ENCODE data around the gene CEP350. TPM values are rescaled to one million over a fixed set of nuclear protein-coding genes. Genes with fewer than 3 reads are reported as not detected.

The CEP350 gene
- total and polyA plus RNA-seq, 2 of the 13 experiments (the other 11 are each of a cell fraction or from before 2014, with no cell fraction given), result 7.6 to 35.9 TPM

DNA sequence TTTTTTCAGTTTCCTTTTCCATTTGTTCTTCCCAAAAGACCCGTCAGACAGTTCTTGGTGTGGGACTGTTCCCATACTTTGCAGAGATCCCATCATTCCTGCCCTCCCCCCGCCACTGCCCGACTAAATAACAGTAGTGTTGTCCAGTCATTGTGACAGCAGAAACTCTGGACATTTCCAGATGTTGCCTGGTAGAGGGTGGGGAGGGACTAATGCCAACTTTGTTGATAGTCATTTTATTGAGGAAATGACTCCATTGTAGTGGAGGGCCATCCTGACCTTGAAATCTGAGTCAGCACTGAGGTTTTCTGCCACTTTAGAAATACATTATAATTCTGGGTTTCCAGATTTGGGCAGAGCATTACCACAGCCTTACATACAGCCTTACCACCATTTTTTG lies 85.4 kb downstream of the CEP350 start:
- no peak for DNase-seq (ENCODE audit: low spot score)
- Histone ChIP-seq H3K4me3 (replicated peaks in 1 of 3; ENCODE audit: insufficient read depth in 1 of 3, low read depth in 2 of 3, low read length in 3 of 3) (no peak overlapping the region), H3K27me3 (ENCODE audit: control insufficient read depth in 1 of 2, insufficient read depth in 2 of 2, low read length in 2 of 2) (no peaks in the 10 kb centered on the region), H3K9ac (ENCODE audit: insufficient read depth, low read depth, low read length) (no peak overlapping the region), H2AFZ (ENCODE audit: low read length) (no peak overlapping the region), H3K4me2 (ENCODE audit: low read depth, low read length) (no peak overlapping the region), H3K79me2 (ENCODE audit: insufficient read depth, low read length) (no peaks in the 10 kb centered on the region), H3K4me1 (ENCODE audit: insufficient read depth, low read length) (no peaks in the 10 kb centered on the region), H4K20me1 (ENCODE audit: insufficient read depth, low read length) (no peaks in the 10 kb centered on the region), H3K9me3 (ENCODE audit: low read length) (no peaks in the 10 kb centered on the region), H3K27ac (ENCODE audit: extremely low read length, insufficient read depth, low read length) (no peak overlapping the region), H3K36me3 (replicated peaks in 1 of 2; ENCODE audit: control insufficient read depth in 1 of 2, insufficient read depth in 2 of 2, low read length in 2 of 2) (peaks cover 4 to 61% of the 10 kb centered on the region in 2 experiments)
- intact Hi-C loops (cut with micrococcal nuclease; ENCODE audit: unreplicated experiment), result no loop called here
- no peak for FAIRE-seq
- ChIA-PET POLR2A (no interaction called here), CTCF (ENCODE audit: low intra/inter-chr PET ratio, low total read pairs) (no interaction called here)
- 96% methylated on average over 3 of the region's 3 CpGs for WGBS (ENCODE audit: low lambda C conversion rate)
- BruUV-seq (replicated peaks), result no TSS peak
- in situ Hi-C loops (cut with HindIII; ENCODE audit: extremely low pct_ligation_motif_present, low pct_unique_long_range_greater_than_20kb), result no loop called here
- no peak for ATAC-seq
- TF ChIP-seq AHR (CRISPR knock-in tag; IDR thresholded peaks at IDR 0.05) (no peak), NFATC3 (CRISPR knock-in tag; IDR thresholded peaks at IDR 0.05) (no peak), SP4 (CRISPR knock-in tag; IDR thresholded peaks at IDR 0.05) (no peak), ZNF260 (CRISPR knock-in tag; IDR thresholded peaks at IDR 0.05; ENCODE audit: borderline replicate concordance, low read depth) (no peak), ETV5 (CRISPR knock-in tag; IDR thresholded peaks at IDR 0.05; ENCODE audit: borderline replicate concordance) (no peak), ZNF605 (CRISPR knock-in tag; IDR thresholded peaks at IDR 0.05) (no peak), TERF1 (CRISPR knock-in tag; IDR thresholded peaks at IDR 0.05) (no peak)
- TF ChIP-seq, protein P1, sequence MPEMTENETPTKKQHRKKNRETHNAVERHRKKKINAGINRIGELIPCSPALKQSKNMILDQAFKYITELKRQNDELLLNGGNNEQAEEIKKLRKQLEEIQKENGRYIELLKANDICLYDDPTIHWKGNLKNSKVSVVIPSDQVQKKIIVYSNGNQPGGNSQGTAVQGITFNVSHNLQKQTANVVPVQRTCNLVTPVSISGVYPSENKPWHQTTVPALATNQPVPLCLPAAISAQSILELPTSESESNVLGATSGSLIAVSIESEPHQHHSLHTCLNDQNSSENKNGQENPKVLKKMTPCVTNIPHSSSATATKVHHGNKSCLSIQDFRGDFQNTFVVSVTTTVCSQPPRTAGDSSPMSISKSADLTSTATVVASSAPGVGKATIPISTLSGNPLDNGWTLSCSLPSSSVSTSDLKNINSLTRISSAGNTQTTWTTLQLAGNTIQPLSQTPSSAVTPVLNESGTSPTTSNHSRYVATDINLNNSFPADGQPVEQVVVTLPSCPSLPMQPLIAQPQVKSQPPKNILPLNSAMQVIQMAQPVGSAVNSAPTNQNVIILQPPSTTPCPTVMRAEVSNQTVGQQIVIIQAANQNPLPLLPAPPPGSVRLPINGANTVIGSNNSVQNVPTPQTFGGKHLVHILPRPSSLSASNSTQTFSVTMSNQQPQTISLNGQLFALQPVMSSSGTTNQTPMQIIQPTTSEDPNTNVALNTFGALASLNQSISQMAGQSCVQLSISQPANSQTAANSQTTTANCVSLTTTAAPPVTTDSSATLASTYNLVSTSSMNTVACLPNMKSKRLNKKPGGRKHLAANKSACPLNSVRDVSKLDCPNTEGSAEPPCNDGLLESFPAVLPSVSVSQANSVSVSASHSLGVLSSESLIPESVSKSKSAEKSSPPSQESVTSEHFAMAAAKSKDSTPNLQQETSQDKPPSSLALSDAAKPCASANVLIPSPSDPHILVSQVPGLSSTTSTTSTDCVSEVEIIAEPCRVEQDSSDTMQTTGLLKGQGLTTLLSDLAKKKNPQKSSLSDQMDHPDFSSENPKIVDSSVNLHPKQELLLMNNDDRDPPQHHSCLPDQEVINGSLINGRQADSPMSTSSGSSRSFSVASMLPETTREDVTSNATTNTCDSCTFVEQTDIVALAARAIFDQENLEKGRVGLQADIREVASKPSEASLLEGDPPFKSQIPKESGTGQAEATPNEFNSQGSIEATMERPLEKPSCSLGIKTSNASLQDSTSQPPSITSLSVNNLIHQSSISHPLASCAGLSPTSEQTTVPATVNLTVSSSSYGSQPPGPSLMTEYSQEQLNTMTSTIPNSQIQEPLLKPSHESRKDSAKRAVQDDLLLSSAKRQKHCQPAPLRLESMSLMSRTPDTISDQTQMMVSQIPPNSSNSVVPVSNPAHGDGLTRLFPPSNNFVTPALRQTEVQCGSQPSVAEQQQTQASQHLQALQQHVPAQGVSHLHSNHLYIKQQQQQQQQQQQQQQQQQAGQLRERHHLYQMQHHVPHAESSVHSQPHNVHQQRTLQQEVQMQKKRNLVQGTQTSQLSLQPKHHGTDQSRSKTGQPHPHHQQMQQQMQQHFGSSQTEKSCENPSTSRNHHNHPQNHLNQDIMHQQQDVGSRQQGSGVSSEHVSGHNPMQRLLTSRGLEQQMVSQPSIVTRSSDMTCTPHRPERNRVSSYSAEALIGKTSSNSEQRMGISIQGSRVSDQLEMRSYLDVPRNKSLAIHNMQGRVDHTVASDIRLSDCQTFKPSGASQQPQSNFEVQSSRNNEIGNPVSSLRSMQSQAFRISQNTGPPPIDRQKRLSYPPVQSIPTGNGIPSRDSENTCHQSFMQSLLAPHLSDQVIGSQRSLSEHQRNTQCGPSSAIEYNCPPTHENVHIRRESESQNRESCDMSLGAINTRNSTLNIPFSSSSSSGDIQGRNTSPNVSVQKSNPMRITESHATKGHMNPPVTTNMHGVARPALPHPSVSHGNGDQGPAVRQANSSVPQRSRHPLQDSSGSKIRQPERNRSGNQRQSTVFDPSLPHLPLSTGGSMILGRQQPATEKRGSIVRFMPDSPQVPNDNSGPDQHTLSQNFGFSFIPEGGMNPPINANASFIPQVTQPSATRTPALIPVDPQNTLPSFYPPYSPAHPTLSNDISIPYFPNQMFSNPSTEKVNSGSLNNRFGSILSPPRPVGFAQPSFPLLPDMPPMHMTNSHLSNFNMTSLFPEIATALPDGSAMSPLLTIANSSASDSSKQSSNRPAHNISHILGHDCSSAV (CRISPR knock-in tag; IDR thresholded peaks at IDR 0.05; ENCODE audit: borderline replicate concordance), result no peak
- TF ChIP-seq, protein P2, sequence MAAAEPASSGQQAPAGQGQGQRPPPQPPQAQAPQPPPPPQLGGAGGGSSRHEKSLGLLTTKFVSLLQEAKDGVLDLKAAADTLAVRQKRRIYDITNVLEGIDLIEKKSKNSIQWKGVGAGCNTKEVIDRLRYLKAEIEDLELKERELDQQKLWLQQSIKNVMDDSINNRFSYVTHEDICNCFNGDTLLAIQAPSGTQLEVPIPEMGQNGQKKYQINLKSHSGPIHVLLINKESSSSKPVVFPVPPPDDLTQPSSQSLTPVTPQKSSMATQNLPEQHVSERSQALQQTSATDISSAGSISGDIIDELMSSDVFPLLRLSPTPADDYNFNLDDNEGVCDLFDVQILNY (CRISPR knock-in tag; conservative IDR thresholded peaks at IDR 0.05), result no peak
- TF ChIP-seq, protein P3, sequence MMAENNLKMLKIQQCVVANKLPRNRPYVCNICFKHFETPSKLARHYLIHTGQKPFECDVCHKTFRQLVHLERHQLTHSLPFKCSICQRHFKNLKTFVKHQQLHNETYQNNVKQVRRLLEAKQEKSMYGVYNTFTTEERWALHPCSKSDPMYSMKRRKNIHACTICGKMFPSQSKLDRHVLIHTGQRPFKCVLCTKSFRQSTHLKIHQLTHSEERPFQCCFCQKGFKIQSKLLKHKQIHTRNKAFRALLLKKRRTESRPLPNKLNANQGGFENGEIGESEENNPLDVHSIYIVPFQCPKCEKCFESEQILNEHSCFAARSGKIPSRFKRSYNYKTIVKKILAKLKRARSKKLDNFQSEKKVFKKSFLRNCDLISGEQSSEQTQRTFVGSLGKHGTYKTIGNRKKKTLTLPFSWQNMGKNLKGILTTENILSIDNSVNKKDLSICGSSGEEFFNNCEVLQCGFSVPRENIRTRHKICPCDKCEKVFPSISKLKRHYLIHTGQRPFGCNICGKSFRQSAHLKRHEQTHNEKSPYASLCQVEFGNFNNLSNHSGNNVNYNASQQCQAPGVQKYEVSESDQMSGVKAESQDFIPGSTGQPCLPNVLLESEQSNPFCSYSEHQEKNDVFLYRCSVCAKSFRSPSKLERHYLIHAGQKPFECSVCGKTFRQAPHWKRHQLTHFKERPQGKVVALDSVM (CRISPR knock-in tag; IDR thresholded peaks at IDR 0.05), result no peak
- TF ChIP-seq, protein P4, sequence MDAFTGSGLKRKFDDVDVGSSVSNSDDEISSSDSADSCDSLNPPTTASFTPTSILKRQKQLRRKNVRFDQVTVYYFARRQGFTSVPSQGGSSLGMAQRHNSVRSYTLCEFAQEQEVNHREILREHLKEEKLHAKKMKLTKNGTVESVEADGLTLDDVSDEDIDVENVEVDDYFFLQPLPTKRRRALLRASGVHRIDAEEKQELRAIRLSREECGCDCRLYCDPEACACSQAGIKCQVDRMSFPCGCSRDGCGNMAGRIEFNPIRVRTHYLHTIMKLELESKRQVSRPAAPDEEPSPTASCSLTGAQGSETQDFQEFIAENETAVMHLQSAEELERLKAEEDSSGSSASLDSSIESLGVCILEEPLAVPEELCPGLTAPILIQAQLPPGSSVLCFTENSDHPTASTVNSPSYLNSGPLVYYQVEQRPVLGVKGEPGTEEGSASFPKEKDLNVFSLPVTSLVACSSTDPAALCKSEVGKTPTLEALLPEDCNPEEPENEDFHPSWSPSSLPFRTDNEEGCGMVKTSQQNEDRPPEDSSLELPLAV (CRISPR knock-in tag; conservative IDR thresholded peaks at IDR 0.05; ENCODE audit: low read depth), result no peak
